Skeletal muscle tissue (tissue), 4 donors: Measurements from ENCODE around the gene ALMS1. TPM values are rescaled to one million over a fixed set of nuclear protein-coding genes. Genes with fewer than 3 reads are reported as not detected.
A peak's percentile ranks its signal among the peaks of the same experiment; 100 is the strongest.
"Not testable (repeated sequence)": the region's sequence is repeated elsewhere in the genome, so short reads cannot be mapped to it uniquely, and the experiment has no call there.

ENCODE experiments used
- H3K27ac ChIP-seq: one replicate; pipeline ENCODE4 v1.7.0; 2013; ENCODE audit warnings: mild to moderate bottlenecking, low read depth, low read length, inconsistent platforms
- H3K27me3 ChIP-seq, 3 donors: one replicate each; pipeline ENCODE4 v1.7.0; 2013; ENCODE audit warnings: low read length in 3 of 3; ENCODE audit not compliant: control insufficient read depth in 3 of 3, insufficient read depth in 3 of 3
- H3K36me3 ChIP-seq, 3 donors: one replicate each; pipeline ENCODE4 v1.7.0; 2013; ENCODE audit warnings: low read length in 3 of 3; ENCODE audit not compliant: control insufficient read depth in 3 of 3, insufficient read depth in 3 of 3
- H3K4me1 ChIP-seq, 3 donors: one replicate each; pipeline ENCODE4 v1.7.0; 2013; ENCODE audit warnings: low read length in 3 of 3, mild to moderate bottlenecking in 3 of 3; ENCODE audit not compliant: control insufficient read depth in 3 of 3, insufficient read depth in 3 of 3
- H3K4me3 ChIP-seq, 3 donors: one replicate each; pipeline ENCODE4 v1.7.0; 2013; ENCODE audit warnings: low read length in 3 of 3
- H3K9ac ChIP-seq, 3 donors: one replicate each; pipeline ENCODE4 v1.7.0; 2013; ENCODE audit warnings: low read length in 3 of 3, mild to moderate bottlenecking in 3 of 3, moderate library complexity in 2 of 3, low read depth in 1 of 3
- H3K9me3 ChIP-seq, 3 donors: one replicate each; pipeline ENCODE4 v1.7.0; 2013; ENCODE audit warnings: low read length in 3 of 3; ENCODE audit not compliant: control insufficient read depth in 3 of 3
- total RNA-seq: library from RNA; depleted of rRNA; stranded (reverse); fragments of >200 nt; gene quantifications from one replicate; pipeline ENCODE4 v1.2.3, GENCODE V29; 2014
- donor health status: Osteomylitis.

Gene ALMS1
- 17.7 TPM for total RNA-seq

DNA sequence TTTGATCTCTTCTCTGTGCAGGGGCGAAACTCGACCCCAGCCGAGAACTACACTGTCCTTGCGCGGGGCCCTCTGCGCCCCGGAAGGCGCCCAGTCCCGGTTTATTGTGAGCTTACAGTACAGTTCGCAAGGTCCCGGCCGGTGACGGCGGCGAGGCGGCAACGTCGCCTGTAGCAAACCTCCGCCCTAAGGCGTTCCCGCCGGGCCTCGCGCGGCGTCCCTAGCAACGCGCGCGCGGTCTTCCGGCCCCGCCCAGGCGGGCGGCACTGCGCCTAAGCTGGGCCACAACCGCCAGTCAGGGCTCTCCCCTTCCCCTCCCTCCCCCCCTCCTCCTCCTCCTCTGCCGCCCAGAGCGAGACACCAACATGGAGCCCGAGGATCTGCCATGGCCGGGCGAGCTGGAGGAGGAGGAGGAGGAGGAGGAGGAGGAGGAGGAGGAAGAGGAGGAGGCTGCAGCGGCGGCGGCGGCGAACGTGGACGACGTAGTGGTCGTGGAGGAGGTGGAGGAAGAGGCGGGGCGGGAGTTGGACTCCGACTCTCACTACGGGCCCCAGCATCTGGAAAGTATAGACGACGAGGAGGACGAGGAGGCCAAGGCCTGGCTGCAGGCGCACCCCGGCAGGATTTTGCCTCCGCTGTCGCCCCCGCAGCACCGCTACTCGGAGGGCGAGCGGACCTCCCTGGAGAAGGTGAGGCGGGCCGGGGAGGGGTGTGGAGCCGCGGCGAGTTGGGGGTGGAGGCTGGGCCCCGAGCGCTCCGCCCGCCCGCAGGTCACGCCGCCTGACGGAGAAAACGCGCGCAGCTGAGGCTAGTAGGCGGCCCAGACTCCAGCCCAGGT, at the start of gene ALMS1:
Gene ALMS1, plus strand, starts transcription at position 333 of the 838 bp plus-strand sequence. Its CDS starts 33 bp downstream, at position 366.
- Histone ChIP-seq H3K27me3 (peaks cover 0 to 3% (median 0%) of the 10 kb centered on the region in 3 donors), H3K27ac (peak within 1 kb of the TSS; percentile 69), H3K4me1 (peaks cover 14 to 22% (median 16%) of the 10 kb centered on the region in 3 donors), H3K36me3 (no peaks in the 10 kb centered on the region), H3K4me3 (peak within 1 kb of the TSS; percentile 89 to 93 (median 91)), H3K9ac (peak within 1 kb of the TSS; percentile 80 to 93 (median 89)), H3K9me3 (no peaks in the 10 kb centered on the region)

DNA sequence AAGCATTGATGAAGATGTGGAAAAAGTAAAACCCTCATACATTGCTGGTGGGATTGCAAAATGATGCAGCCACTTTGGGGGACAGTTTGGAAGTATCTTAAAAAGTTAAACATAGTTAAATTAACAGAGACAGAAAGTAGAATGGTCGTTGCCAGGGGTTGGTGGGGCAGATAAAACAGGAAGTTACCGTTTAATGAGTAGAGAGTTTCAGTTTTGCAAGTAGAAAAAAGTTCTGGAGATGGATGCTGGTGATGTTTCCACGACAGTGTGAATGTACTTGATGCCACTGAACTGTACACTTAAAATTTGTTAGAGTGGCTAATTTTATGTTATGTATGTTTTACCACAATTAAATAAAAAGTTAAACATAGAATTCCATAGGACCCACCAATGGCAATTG, 47.8 kb upstream of the ALMS1 start:
- no peaks in the 10 kb centered on the region for H3K27me3 ChIP-seq
- H3K4me3 ChIP-seq = no peak overlapping the region
- H3K36me3 ChIP-seq = no peaks in the 10 kb centered on the region
- no peaks in the 10 kb centered on the region for H3K4me1 ChIP-seq
- H3K27ac ChIP-seq = no peak overlapping the region
- H3K9me3 ChIP-seq = no peaks in the 10 kb centered on the region
- no peak overlapping the region for H3K9ac ChIP-seq

- Histone ChIP-seq H3K9me3 (no peaks in the 10 kb centered on the region), H3K27ac (no peak overlapping the region), H3K36me3 (no peaks in the 10 kb centered on the region), H3K9ac (no peak overlapping the region), H3K27me3 (no peaks in the 10 kb centered on the region), H3K4me3 (no peak overlapping the region), H3K4me1 (no peaks in the 10 kb centered on the region)
Measured at GRCh38 chr2:73339201-73339600, 46.4 kb upstream of the ALMS1 start.

DNA sequence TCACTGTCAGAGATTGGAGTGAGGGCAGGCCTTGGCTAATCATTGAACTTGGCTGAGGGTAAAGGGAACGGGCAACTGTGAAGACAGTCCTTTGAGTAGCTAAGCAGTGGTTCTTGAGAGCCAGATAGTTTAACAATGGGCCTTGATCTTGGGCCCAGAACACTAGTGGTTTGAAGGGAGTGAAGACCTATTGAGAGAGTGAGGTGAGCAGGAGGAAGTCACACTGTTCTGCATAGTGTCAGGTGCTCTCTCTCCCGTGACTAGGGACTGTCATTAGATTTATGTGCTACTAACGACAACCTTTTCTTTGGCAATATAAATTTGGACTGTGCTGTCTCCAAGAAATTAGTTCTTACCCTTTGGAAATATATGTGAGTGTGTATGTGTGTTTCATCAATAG, 44.6 kb upstream of the ALMS1 start:
- no peaks in the 10 kb centered on the region for H3K4me1 ChIP-seq
- H3K27me3 ChIP-seq = no peaks in the 10 kb centered on the region
- no peaks in the 10 kb centered on the region for H3K9me3 ChIP-seq
- H3K9ac ChIP-seq = no peak overlapping the region
- H3K4me3 ChIP-seq = no peak overlapping the region
- no peak overlapping the region for H3K27ac ChIP-seq
- H3K36me3 ChIP-seq = no peaks in the 10 kb centered on the region

- peaks cover 0 to 2% (median 0%) of the 10 kb centered on the region in 3 donors for H3K27me3 ChIP-seq
- H3K9ac ChIP-seq = no peak overlapping the region
- H3K27ac ChIP-seq = no peak overlapping the region
- no peak overlapping the region for H3K4me3 ChIP-seq
- no peaks in the 10 kb centered on the region for H3K36me3 ChIP-seq
- H3K9me3 ChIP-seq = no peaks in the 10 kb centered on the region
- no peaks in the 10 kb centered on the region for H3K4me1 ChIP-seq
Measured at GRCh38 chr2:73343992-73344391, 41.6 kb upstream of the ALMS1 start.

DNA sequence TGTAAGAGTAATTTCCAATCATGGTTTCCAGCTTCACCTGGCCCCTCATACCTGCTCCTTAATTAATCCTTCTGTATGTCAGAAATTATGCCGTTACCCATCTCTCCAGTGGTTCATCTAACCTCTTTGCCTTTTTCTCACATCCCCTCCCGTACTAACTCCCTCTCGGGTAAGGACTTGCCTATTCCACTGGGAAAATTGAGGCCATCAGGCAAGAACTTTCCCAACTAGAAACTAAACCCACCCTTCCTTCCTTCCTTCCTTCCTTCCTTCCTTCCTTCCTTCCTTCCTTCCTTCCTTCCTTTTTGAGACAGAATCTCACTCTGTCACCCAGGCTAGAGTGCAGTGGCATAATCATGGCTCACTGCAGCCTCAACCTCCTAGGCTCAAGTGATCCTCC, 40.9 kb upstream of the ALMS1 start:
- not testable (repeated sequence) for H3K9me3 ChIP-seq, H3K4me3 ChIP-seq, H3K27me3 ChIP-seq, H3K9ac ChIP-seq, H3K4me1 ChIP-seq, H3K27ac ChIP-seq, H3K36me3 ChIP-seq

DNA sequence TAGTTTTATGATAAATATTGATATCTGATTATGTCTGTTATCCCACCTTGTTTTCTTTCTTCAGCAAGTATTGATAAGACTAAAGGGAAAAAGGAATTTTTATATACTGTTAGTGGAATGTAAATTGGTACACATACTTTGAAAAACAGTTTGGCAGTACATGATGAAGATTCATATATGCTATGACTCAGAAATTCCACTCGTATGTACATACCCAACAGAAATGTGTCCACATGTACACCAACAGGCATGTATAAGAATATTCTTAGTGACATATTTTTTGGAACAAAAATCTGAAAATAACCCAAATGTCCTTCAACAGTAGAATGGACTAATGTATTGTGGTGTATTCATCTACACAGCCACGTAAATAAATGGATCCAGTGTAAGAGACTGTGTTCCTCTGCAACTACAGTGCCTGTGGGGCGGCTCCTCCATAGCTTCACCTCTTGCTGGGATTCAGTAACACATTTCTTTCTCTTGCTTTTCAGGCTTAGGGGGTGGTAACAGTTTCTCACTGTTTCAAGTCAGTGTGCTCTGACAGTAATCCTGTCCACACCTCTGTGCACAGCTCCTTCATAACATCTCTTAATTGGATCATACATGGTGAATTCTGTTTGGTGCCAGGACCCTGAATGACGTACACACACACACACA, 35.5 kb upstream of the ALMS1 start:
- H3K4me3 ChIP-seq = no peak overlapping the region
- H3K4me1 ChIP-seq = no peaks in the 10 kb centered on the region
- H3K27ac ChIP-seq = no peak overlapping the region
- H3K9ac ChIP-seq = no peak overlapping the region
- no peaks in the 10 kb centered on the region for H3K9me3 ChIP-seq
- H3K36me3 ChIP-seq = no peaks in the 10 kb centered on the region
- H3K27me3 ChIP-seq = peaks cover 0 to 2% (median 0%) of the 10 kb centered on the region in 3 donors

- H3K27ac ChIP-seq = no peak overlapping the region
- no peaks in the 10 kb centered on the region for H3K27me3 ChIP-seq
- H3K9me3 ChIP-seq = no peaks in the 10 kb centered on the region
- no peak overlapping the region for H3K4me3 ChIP-seq
- no peak overlapping the region for H3K9ac ChIP-seq
- H3K36me3 ChIP-seq = no peaks in the 10 kb centered on the region
- no peaks in the 10 kb centered on the region for H3K4me1 ChIP-seq
Measured at GRCh38 chr2:73356097-73356496, 29.5 kb upstream of the ALMS1 start.

DNA sequence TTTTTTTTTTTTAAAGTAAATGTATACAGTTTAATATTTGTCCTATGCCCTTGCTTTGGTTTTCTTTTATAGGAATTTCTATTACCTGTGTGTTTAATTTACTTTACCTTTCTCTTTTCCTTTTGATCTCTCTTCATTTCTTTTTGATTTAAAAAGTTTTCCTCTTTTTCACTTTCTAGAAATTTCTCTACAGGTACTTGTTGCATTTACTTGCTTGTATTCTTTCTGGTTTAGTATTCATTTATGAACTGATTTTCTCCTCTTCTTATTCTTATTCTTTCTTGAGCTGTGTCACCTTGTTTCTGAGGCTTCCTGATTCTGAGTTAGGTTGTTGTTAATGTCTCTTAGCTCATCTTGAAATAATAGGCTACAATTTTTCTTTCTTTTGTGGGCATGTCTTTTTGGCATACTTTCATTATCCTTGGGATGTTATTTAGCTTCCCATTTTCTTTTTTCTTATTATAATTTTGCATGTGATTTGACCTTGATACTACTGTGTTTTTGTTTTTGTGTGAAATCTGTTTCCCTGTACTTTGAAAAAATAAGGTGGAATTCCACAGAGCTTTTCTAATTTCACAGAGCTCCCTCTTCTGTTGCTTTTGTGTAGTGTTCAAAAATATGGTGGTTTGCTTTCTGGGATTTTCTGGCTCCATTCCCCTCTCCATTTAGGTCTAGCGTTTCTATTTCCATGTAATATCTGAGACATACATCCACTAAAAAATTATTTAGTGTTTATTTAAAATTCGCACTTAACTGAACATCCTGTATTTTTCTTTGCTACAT, 25.5 kb upstream of the ALMS1 start:
- no peaks in the 10 kb centered on the region for H3K36me3 ChIP-seq
- H3K4me3 ChIP-seq = no peak overlapping the region
- H3K4me1 ChIP-seq = no peaks in the 10 kb centered on the region
- no peaks in the 10 kb centered on the region for H3K9me3 ChIP-seq
- H3K27ac ChIP-seq = no peak overlapping the region
- H3K9ac ChIP-seq = no peak overlapping the region
- H3K27me3 ChIP-seq = no peaks in the 10 kb centered on the region

DNA sequence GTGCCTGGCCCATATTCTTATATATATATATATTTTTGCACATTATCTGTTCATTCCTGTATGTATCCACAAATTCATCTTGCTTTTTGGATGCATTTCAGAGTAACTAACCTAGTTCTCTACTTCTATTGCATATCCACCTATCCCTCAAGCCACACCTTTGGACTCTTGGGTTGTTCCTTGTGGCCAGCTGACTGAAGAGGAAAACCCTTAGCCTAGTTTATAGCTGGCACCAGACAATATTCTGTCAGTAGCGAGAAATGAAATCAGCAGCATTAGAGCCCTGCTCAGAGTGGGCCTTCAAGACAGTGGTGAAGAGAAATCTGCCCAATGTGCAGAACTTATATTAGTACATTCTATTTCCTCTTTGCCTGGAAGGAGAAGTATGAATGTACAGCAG, 19.6 kb upstream of the ALMS1 start:
- no peaks in the 10 kb centered on the region for H3K4me1 ChIP-seq
- H3K9ac ChIP-seq = no peak overlapping the region
- H3K36me3 ChIP-seq = no peaks in the 10 kb centered on the region
- H3K4me3 ChIP-seq = no peak overlapping the region
- H3K27me3 ChIP-seq = peaks cover 0 to 4% (median 2%) of the 10 kb centered on the region in 3 donors
- H3K27ac ChIP-seq = no peak overlapping the region
- H3K9me3 ChIP-seq = no peaks in the 10 kb centered on the region
